ENCODE data around the gene CCT6A. TPM values are rescaled to one million over a fixed set of nuclear protein-coding genes. Genes with fewer than 3 reads are reported as not detected.
"Not testable (repeated sequence)": the region's sequence is repeated elsewhere in the genome, so short reads cannot be mapped to it uniquely, and the experiment has no call there.

The CCT6A gene
- total RNA-seq, 1 experiment from 2014 or later, result 522 TPM

GRCh38 chr7:56078196-56078595 is 26.6 kb downstream of the CCT6A start:
- H3K9me3 ChIP-seq (replicated peaks), result no peaks in the 10 kb centered on the region
- H3K27me3 ChIP-seq, result no peaks in the 10 kb centered on the region
- H3K27ac ChIP-seq, result no peak overlapping the region
- no peaks in the 10 kb centered on the region for H3K4me1 ChIP-seq
- no peak overlapping the region for H3K4me3 ChIP-seq
- DNase-seq, result no peak
- H3K36me3 ChIP-seq, result no peaks in the 10 kb centered on the region

GRCh38 chr7:56079450-56080185 is 28.1 kb downstream of the CCT6A start:
- H3K36me3 ChIP-seq, result no peaks in the 10 kb centered on the region
- DNase-seq, result no peak

GRCh38 chr7:56080726-56081435 is 29.3 kb downstream of the CCT6A start:
- not testable (repeated sequence) for H3K27ac ChIP-seq; DNase-seq; H3K27me3 ChIP-seq; H3K36me3 ChIP-seq; H3K4me3 ChIP-seq; H3K4me1 ChIP-seq; H3K9me3 ChIP-seq (replicated peaks)

More at GRCh38 chr7:56079450-56080185, 28.1 kb downstream of the CCT6A start:
- Histone ChIP-seq H3K9me3 (replicated peaks) (no peaks in the 10 kb centered on the region), H3K4me3 (no peak overlapping the region), H3K27me3 (no peaks in the 10 kb centered on the region), H3K4me1 (no peaks in the 10 kb centered on the region), H3K27ac (no peak overlapping the region)

GRCh38 chr7:56081626-56082340 is 30.2 kb downstream of the CCT6A start:
- Histone ChIP-seq H3K27ac (no peak overlapping the region), H3K4me1 (no peaks in the 10 kb centered on the region), H3K9me3 (replicated peaks) (no peaks in the 10 kb centered on the region), H3K36me3 (no peaks in the 10 kb centered on the region), H3K4me3 (no peak overlapping the region), H3K27me3 (no peaks in the 10 kb centered on the region)
- DNase-seq, result no peak

GRCh38 chr7:56083150-56083785 is 31.7 kb downstream of the CCT6A start:
- DNase-seq, result no peak
- Histone ChIP-seq H3K36me3 (no peaks in the 10 kb centered on the region), H3K27ac (no peak overlapping the region), H3K4me1 (no peaks in the 10 kb centered on the region), H3K4me3 (no peak overlapping the region), H3K9me3 (replicated peaks) (no peaks in the 10 kb centered on the region), H3K27me3 (no peaks in the 10 kb centered on the region)

GRCh38 chr7:56086761-56087160 is 35.2 kb downstream of the CCT6A start:
- Histone ChIP-seq H3K4me3 (no peak overlapping the region), H3K27ac (no peak overlapping the region), H3K27me3 (no peaks in the 10 kb centered on the region), H3K4me1 (no peaks in the 10 kb centered on the region), H3K36me3 (no peaks in the 10 kb centered on the region), H3K9me3 (replicated peaks) (no peaks in the 10 kb centered on the region)
- no peak for DNase-seq

- Histone ChIP-seq H3K4me1 (no peaks in the 10 kb centered on the region), H3K4me3 (no peak overlapping the region), H3K9me3 (replicated peaks) (no peaks in the 10 kb centered on the region), H3K36me3 (no peaks in the 10 kb centered on the region), H3K27ac (no peak overlapping the region), H3K27me3 (no peaks in the 10 kb centered on the region)
- DNase-seq, result no peak
These were observed 35.9 kb downstream of the CCT6A start for GRCh38 chr7:56087445-56087844.

GRCh38 chr7:56091591-56091990 is 40.0 kb downstream of the CCT6A start:
- Histone ChIP-seq H3K9me3 (replicated peaks) (no peaks in the 10 kb centered on the region), H3K27ac (no peak overlapping the region), H3K27me3 (no peaks in the 10 kb centered on the region), H3K4me1 (0 out of 2 replicates have a peak, but pooled peaks cover 3% of the 10 kb centered on the region), H3K36me3 (no peaks in the 10 kb centered on the region), H3K4me3 (no peak overlapping the region)
- DNase-seq, result no peak

- not testable (repeated sequence) for H3K9me3 ChIP-seq (replicated peaks); H3K4me1 ChIP-seq; DNase-seq; H3K27ac ChIP-seq; H3K4me3 ChIP-seq; H3K36me3 ChIP-seq; H3K27me3 ChIP-seq
These were observed 40.8 kb downstream of the CCT6A start for GRCh38 chr7:56092388-56092787.

GRCh38 chr7:56092789-56093531 is 41.4 kb downstream of the CCT6A start, which contains the start of gene PHKG1:
Gene PHKG1 (minus strand): TSS chr7:56092952. CDS start chr7:56088941, 4,011 bp downstream.
- 0 out of 2 replicates have a peak, but pooled peaks cover 3% of the 10 kb centered on the region for H3K4me1 ChIP-seq
- H3K27me3 ChIP-seq, result no peaks in the 10 kb centered on the region
- peaks cover 9% of the 10 kb centered on the region for H3K36me3 ChIP-seq
- no peaks in the 10 kb centered on the region for H3K9me3 ChIP-seq (replicated peaks)
- H3K27ac ChIP-seq, result no peak within 1 kb of the TSS
- peak; percentile 82 to 83 for DNase-seq
- H3K4me3 ChIP-seq, result no peak within 1 kb of the TSS

- DNase-seq, result no peak
These were observed 46.1 kb downstream of the CCT6A start for GRCh38 chr7:56097700-56098099.

GRCh38 chr7:56098187-56099008 is 46.8 kb downstream of the CCT6A start:
- DNase-seq; H3K4me1 ChIP-seq; H3K27ac ChIP-seq; H3K4me3 ChIP-seq; H3K9me3 ChIP-seq (replicated peaks); H3K27me3 ChIP-seq: not testable (repeated sequence)
- H3K36me3 ChIP-seq, result peaks cover 59% of the 10 kb centered on the region

More at GRCh38 chr7:56097700-56098099, 46.1 kb downstream of the CCT6A start:
- H3K9me3 ChIP-seq (replicated peaks), result no peaks in the 10 kb centered on the region
- H3K27me3 ChIP-seq, result no peaks in the 10 kb centered on the region
- H3K4me3 ChIP-seq, result no peak overlapping the region
- peaks cover 52% of the 10 kb centered on the region for H3K36me3 ChIP-seq
- no peak overlapping the region for H3K27ac ChIP-seq
- H3K4me1 ChIP-seq, result 0 out of 2 replicates have a peak, but pooled peaks cover under 1% of the 10 kb centered on the region

- H3K4me3 ChIP-seq, result no peak overlapping the region
- no peaks in the 10 kb centered on the region for H3K27me3 ChIP-seq
- DNase-seq, result no peak
- no peaks in the 10 kb centered on the region for H3K4me1 ChIP-seq
- H3K36me3 ChIP-seq, result peaks cover 71% of the 10 kb centered on the region
- no peak overlapping the region for H3K27ac ChIP-seq
- H3K9me3 ChIP-seq (replicated peaks), result no peaks in the 10 kb centered on the region
These were observed 48.1 kb downstream of the CCT6A start for GRCh38 chr7:56099653-56100052.

Measured in SJCRH30 (cell line).